ENCODE measurements around the gene CBLN1.
"Not testable (repeated sequence)": the region's sequence is repeated elsewhere in the genome, so short reads cannot be mapped to it uniquely, and the experiment has no call there.

The CBLN1 gene

GRCh38 chr16:49277766-49278566 is 3.7 kb downstream of the CBLN1 start:
- DNase-seq (ENCODE audit: low read depth), result no peak

GRCh38 chr16:49277386-49277742 is 4.3 kb downstream of the CBLN1 start:
- DNase-seq (ENCODE audit: low read depth), result no peak

- DNase-seq (ENCODE audit: low read depth), result no peak
These were observed 4.8 kb downstream of the CBLN1 start for GRCh38 chr16:49276646-49277385.

GRCh38 chr16:49275870-49276269 is 5.8 kb downstream of the CBLN1 start:
- no peak for DNase-seq (ENCODE audit: low read depth)

DNA sequence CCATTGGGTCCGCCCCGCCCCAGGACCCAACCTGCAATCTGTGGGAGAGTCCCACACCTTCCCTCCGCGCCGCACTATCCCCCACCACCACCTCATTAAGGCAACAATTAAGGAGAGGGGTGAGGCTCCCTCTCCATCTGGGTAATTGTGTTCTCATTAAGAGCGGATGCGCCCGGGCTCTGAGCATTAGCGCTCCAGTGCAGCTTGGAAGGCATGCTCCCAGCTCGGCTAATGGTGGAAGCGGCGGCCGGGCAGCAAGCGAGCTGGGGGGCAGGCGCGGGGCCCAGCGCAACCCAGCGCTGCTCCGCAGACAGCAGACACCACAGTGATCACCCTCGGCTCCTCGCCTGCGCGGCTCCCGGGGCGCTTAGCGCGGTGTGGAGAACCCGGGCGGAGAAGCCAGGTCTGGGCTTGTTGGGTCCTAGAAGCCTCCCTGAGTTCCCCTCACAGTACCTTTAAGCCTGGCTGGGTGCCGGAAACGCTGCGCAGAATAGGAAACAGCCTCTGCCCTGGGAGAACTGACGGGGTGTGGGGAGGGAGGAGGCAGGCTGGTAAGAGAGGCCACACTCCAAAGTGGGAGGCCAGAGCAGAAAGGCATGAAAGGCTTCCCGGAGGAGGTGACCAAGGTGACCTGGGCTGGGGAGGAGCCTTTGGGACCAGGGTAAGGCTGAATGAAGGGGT is 6.4 kb downstream of the CBLN1 start:
- DNase-seq (ENCODE audit: low read depth), result no peak

DNA sequence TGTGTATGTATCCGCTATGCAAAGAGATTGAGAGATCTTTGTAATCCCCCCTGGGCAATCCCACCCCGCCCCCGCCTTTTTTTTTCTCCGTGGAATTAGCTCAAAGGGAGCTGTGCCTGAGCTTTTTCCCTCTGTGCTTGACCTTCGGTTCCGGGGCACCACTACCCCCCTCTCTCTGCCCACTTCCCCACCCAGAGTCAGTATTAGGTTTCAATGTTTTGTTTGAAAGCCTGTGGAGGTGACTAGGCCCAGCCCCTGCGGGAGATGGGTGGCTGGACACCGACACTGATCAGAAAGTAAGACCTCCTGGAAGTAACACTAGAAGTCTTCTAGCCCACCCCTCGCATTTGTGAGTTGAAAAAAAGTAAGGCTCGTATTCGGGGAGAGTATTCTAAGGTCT is 7.0 kb downstream of the CBLN1 start:
- DNase-seq (ENCODE audit: low read depth), result no peak

GRCh38 chr16:49273771-49274170 is 7.9 kb downstream of the CBLN1 start:
- no peak for DNase-seq (ENCODE audit: low read depth)

- no peak for DNase-seq (ENCODE audit: low read depth)
These were observed 10.3 kb downstream of the CBLN1 start for GRCh38 chr16:49271363-49271762.

DNA sequence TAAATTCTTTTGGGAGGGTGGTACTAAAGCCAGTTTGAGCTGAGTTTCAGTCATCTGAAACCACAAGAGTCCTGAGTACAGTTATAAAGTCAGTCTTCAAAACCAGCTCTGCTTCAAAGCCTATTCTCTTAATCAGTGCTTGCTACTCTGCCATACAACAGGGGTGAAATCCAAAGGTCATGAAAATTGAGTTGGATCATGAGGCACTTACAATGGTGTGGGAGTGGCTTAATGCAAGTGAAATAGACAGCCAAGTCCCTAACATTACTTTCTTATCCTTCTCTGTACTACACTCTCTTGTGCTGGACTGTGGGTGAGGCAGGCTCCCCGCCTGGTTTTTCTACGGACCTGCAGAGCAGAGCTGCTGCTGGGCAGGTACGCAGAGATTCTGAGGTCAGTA is 12.4 kb downstream of the CBLN1 start:
- DNase-seq (ENCODE audit: low read depth), result no peak

GRCh38 chr16:49268667-49269066 is 13.0 kb downstream of the CBLN1 start:
- DNase-seq (ENCODE audit: low read depth), result no peak

- no peak for DNase-seq (ENCODE audit: low read depth)
These were observed 19.1 kb downstream of the CBLN1 start for GRCh38 chr16:49262501-49262900.

DNA sequence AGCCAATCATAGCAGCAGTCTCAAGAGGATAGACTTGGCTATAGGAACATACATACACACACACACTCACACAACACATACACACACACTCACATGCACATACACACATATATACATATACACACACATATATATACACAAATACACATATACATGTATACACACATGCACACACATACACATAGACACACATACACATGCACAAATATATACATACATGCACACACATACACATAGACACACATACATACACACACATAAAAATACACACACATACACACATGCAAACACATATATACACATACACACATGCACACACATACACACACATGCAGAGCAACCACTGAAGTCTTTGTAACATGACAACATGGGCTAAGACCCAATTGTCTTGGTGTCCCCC is 19.7 kb downstream of the CBLN1 start:
- no peak for DNase-seq (ENCODE audit: low read depth)

GRCh38 chr16:49260956-49261530 is 20.6 kb downstream of the CBLN1 start:
- no peak for DNase-seq (ENCODE audit: low read depth)

DNA sequence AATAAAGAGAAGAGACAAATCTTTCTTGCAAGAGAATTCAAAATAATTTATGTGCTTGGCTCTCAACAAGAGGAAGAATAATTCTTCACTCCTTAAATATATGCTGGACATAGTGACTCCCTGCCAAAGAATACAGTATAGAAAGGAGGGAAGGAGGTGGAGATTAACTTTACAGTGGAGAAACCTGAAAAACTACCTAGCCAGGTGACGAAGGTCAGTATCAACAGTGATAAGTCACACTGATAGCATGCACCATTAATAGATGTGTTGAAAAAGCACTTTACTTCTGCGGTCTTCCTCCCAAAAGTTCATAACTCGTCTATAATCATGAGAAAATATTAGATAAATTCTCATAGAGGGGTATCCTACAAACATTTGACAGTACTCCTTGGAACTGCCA is 21.4 kb downstream of the CBLN1 start:
- DNase-seq (ENCODE audit: low read depth), result no peak

DNA sequence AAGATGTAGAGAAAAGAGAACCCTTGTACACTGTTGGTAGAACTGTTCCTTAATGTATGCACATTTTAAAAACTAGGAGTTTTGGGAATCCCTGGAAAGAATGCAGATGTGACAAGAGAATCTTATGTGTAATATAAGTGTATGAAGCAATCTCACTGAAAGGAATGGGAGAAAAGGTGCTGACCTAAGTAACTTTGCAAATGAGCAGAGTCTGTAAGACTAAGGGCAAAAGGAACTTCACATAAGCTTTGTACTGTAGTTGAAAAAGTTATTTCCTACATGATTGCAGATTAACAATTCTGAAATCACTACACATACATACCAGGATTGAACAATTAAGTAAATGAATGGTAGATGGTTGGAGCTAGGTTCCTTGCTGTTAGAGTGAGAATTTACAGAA is 22.3 kb downstream of the CBLN1 start:
- DNase-seq (ENCODE audit: low read depth), result no peak

DNA sequence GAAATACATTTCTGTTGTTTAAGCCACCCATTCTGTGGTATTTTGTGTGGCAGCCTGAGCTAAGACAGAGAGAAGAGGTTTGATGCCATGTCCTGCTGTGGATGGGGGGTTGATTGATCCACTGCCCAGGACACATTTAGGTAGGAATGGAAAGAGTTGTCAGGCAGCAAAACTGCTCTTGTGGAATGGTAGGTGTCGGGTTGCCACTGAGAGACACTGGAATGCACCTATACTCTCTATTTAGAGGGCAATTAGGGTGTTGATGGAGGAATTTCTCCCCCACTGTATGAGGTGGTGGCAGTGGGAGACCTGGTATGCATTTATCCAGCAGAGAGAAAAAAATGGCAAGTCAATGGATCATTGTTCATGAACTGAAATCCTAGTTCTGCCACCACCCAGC is 30.9 kb downstream of the CBLN1 start:
- no peak for DNase-seq (ENCODE audit: low read depth)

DNA sequence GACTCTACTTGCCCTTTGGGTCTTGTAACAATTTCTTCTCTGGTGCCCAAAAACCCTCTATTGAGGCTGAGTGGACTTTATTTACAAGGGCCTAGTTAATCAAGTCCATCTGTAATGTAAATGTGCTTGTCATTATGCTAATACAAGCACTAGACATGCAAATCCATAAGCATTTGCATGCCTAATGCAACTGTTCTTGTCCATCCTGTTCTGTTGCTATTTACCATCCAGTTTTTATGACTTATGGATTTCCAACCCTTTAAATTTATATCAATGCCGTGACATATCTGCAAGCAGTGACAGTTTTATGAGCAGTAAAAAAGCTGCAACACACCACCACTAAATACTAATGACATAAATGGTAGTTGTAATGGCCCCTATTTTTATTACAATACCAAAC is 33.4 kb downstream of the CBLN1 start:
- DNase-seq (ENCODE audit: low read depth), result no peak

GRCh38 chr16:49236216-49236615 is 45.4 kb downstream of the CBLN1 start:
- no peak for DNase-seq (ENCODE audit: low read depth)

DNA sequence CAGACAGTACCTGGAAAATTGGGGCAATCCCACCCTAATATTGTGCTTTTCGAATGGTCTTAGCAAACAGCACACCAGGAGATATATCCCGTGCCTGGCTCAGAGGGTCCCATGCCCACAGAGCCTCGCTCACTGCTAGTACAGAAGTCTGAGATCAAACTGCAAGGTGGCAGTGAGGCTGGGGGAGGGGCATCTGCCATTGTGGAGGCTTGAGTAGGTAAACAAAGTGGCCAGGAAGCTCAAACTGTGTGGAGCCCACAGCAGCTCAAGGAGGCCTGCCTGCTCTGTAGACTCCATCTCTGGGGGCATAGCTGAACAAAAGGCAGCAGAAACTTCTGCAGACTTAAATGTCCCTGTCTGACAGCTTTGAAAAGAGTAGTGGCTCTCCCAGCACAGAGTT is 53.3 kb downstream of the CBLN1 start:
- not testable (repeated sequence) for DNase-seq (ENCODE audit: low read depth)
